ENCODE data around the gene CENPX.

The CENPX gene

GRCh38 chr17:82022310-82022980 lies at the start of gene CENPX:
CENPX (minus strand) TSS chr17:82022878; CDS start chr17:82022861, 17 bp downstream.
- no peak for DNase-seq (ENCODE audit: low spot score)

GRCh38 chr17:82070611-82071010 lies 47.9 kb upstream of the CENPX start:
- DNase-seq (ENCODE audit: low spot score) = no peak

DNA sequence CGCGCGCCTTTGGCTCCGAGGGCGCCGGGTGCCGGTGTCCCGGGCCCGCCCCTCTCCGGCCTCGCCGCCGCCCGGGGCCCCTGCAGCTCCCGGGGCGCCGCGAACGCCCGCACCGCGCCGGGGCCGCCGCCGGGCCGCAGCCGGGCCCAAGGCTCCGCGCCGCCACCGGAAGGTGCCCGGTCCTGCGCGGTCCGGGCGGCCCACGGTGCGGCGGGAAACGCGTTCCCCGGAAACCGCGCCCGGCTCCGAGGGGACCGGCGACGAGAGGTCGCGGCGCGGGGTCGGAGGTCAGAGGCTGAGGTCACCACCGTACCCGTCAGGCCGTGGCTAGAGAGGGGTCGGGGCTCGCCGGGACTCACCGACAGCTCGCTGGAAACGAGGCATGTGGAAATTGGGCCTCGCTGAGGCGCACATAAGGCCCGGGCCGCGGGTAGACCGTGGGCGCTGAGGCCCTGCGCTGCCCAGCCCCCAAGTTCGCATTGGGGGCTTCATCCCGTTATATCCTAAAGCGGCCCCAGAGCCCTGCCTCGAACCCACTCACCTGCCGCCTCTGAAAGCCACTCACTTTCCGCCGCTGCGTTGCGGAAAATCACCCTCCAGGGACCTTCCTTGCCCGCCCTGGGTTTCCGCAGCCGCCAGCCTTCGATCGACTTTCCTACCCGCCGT lies 43.1 kb upstream of the CENPX start, which contains the start of gene DUS1L:
Gene DUS1L (minus strand): TSS at position 167 of the 666 bp plus-strand sequence. CDS start 745 bp downstream, outside the sequence.
- DNase-seq (ENCODE audit: low spot score) = peak; percentile 69

DNA sequence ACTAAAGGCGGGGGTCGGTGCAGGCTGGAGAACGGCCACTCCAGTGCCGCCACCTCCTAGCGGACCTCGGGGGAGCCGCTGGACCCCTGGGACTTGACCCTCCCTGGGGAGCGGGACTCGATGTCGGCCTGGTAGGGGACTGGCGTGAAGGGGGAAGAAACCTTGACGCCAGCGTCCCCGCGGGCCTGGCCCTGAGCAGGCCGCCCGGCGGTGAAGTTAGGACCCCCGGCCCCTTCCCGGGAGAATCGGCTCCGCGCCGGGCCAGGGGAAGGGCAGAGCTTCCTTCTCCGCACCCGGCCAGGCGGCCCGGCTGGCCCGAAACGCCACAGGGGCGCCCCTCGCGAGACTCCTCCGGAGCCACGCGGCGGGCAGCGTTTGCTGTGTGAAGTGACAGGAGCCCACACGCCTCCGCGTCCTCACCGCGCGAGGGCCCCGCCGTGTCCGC lies 42.5 kb upstream of the CENPX start:
- no peak for DNase-seq (ENCODE audit: low spot score)

DNA sequence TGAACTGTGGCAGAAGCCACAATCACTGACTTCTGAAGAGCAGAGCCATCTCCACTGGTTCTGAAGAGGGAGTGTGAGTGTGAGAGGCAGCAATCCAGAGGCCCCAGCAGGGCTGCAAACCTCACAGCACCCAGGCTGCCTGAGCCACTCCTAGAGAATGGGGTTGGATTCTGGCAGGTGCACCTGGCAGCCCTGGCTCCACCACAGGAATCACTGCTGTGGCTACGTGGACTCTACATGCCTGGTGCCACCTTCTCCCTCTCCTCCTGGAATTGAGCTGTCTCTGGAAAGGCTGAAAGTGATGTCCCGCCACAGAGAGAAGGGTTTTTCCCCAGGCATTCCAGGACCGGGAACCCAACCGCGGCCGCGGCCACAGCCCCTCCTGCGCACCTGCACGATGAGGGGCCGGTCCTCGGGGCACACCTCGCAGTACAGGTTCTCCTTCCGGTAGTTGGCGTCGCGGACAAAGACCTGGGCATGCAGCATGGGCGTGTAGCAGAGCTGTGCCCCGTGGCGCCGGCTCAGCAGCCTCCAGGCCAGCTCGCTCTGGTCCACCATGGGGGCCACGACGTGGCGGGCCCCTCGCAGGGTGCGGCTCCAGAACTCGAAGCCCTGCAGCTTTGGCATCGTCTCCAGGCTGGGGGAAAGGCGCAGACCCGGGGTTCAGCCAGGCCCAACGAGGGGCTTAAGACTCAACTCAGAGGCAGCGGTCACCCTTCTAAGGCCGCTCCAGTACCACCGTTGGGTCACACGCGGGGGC lies 41.9 kb upstream of the CENPX start:
- DNase-seq (ENCODE audit: low spot score) = no peak

- DNase-seq (ENCODE audit: low spot score) = no peak
These were observed 41.0 kb upstream of the CENPX start for GRCh38 chr17:82063424-82064415.

- no peak for DNase-seq (ENCODE audit: low spot score)
These were observed 40.3 kb upstream of the CENPX start for GRCh38 chr17:82062984-82063368.

- no peak for DNase-seq (ENCODE audit: low spot score)
These were observed 39.7 kb upstream of the CENPX start for GRCh38 chr17:82062076-82062983.

DNA sequence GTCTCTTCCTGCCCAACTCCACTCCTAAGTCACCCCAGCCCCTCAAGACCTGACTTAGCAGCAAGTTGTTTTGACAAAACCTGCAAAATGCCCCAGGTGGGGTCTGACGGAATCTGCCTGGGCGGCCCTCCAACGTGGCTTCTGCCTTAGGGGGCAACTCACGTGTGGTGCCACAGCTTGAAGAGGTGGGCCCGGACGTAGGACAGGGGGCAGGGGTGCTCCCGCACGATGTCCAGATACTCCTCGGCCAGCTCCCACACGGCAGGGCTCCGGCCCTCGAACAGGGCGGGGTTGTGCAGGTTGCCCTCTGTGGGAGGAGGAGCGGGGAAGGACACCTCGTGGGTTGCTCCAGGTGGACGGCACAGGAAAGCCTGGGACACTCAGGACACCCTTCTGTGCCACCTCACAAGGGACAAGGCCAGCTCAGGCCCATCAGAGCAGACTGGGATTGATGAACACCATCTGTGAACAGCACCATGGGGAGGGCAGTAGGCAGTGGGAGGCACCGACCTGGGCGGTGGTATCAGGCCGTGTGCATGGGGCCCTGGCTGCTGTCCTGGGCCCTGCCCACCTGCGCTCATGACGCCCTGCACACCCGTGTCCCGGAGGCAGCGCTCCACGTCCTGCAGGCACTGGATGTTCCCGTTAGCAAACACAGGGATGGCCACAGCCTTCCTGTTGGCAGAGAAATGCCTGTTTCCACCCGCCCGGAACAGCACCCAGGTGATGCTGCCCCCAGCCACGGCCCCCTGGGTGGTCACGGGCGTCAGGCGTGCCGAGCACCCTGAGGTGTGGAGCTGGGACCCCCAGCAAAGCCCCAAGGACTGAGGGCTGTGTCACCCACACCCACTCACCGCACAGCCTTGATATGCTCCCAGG lies 38.6 kb upstream of the CENPX start:
- DNase-seq (ENCODE audit: low spot score) = no peak

DNA sequence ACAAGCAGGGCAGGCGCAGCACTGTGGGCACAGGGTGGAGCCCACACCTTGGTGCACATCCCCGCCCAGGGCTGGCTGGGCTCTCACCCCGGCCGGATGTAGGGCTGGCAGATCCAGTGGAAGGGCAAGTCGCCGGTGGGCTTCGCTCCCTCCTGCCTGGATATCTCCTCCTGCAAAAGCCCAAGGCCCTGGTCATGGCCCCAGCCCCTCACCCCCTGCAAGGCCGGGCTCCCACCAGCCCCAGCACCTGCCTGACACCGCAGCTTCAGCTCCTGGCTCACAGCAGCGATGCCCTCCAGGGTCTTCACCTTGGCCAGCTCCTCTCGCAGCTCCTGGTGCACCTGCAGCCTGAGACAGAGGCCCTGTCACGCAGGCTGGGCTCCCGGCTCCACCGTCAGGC lies 37.9 kb upstream of the CENPX start:
- DNase-seq (ENCODE audit: low spot score) = no peak

DNA sequence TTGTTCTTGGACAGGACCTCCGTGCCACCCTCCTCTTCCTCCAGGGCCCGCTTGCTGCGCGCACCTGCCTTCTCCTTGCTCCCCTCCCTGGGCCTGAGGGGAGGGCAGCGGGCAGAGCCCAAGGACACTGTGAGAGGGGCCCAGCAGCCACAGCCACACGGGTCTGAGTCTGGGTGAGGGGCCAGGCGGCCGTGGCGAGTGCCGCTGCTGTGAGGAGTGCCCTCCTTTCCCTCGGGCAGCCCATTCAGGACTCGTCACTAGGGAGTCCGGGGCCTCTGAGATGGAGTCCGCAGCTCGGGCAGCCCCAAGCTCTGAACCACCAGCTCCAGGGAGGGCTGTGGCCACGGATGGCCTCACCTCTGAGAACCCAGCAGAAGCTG lies 37.3 kb upstream of the CENPX start:
- DNase-seq (ENCODE audit: low spot score) = no peak

DNA sequence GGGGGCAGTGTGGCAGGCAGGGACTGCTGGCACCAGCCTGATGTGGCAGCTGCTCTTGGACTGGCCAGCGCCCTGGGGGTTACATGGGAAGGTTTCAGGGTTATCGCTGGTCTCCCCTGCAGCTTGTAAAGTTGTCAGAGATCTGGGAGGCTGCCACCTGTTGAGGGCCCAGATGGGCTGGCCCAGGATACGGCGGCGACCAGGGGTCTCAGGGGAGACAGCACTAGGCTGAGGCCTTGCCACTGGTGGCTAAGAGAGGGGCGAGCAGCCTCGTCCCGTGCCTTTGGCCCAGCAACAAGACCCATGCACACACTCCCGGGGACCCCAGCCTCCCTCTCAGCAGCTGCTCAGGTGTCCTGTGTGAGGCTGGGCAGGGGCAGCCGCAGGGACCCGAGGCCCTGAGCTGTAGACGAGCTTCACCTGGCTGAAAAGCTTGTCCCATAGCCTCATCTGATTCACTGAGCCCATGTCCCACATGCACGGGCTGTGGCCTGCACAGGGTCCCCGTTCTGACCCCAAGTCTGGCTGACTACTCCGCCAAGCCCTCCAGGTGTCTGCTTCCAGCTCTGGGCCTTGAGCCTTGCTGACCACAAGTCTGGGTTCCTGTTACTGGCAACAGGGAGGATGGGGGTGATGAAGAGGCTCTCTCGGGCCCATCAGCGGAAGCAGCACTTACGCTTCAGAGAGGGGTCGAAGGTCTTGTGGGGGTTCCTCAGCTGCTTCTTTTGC lies 36.8 kb upstream of the CENPX start:
- no peak for DNase-seq (ENCODE audit: low spot score)

DNA sequence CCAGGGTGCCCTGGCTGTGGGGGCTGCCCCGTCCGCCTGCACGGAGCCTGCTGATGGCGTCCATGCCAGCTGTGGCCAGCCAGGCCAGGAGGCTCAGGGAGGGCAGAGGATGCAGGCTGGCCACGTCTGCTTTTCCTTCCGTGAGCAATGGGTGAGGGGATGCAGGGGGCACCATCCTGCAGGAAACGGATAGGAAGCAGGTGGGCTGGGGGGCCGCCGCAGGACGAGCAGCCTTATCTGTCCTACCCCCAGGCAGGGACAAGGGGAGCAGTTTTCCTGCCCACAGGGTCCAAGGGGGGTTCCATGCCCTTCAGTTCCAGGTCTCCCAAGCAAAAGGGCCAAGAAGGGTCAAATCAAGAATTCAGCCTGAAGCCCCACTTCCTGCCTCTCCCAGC lies 36.2 kb upstream of the CENPX start:
- DNase-seq (ENCODE audit: low spot score) = no peak

DNA sequence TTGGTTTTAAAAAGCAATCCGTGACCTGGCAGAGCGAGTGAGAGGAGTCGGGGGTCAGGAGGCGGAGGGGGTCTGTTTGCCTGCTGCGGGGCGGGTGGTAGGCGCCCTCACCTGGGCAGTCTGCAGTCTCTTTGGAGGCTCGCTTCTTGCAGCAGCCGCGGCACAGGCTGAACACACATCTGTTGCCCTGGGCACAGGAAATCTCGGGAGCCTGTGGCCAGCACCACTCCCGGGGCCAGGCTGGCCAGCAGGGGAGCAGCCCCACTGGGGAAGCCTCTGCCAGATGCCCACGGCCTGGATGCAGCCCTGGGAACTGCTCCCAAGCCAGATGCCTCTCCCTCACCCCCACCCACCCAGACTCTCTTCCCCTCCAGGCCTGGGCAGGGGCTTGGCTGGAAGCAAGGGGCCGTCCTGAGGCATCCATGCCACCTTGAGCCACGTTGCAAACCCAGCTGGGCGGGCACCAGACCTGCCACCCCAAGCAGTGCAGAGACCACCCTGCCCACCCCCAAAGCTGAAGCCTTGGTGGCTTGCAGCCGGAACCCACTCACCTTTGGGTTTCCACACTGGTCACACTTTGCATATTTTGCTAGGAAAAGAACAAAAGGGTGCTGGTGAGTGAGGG lies 35.7 kb upstream of the CENPX start:
- DNase-seq (ENCODE audit: low spot score) = no peak

- DNase-seq (ENCODE audit: low spot score) = no peak
These were observed 34.3 kb upstream of the CENPX start for GRCh38 chr17:82056729-82057621.

- DNase-seq (ENCODE audit: low spot score) = no peak
These were observed 33.5 kb upstream of the CENPX start for GRCh38 chr17:82055965-82056728.

Measured in activated CD4-positive, alpha-beta T cell treated with anti-CD3 and anti-CD28 coated beads, Interleukin-2, Interleukin-4, amounts not matched to agents 100 ng/mL and 50 ng/mL, durations not matched to agents 16 hours and 8 hours (primary cell).